HepG2 (cell line): Measurements from ENCODE around the gene BCAN. TPM values are rescaled to one million over a fixed set of nuclear protein-coding genes. Genes with fewer than 3 reads are reported as not detected.

ENCODE experiments used
- ATAC-seq: fragments of 200-7000 bp; cut with Tn5 transposase; 3 replicates; pipeline ENCODE4 v1.9.1; 2020; ENCODE audit warnings: mild to moderate bottlenecking, moderate library complexity
- BruUV-seq: library from RNA; stranded (reverse); fragments of 400-500 nt; replicated peaks from 2 replicates; lab custom pipeline; 2021; lab: Mats Ljungman, UMichigan
- CTCF ChIA-PET: fragments of 300-600 bp; formaldehyde crosslinking; extraction: SDS; loops from one replicate; lab custom pipeline; 2021; ENCODE audit warnings: low total read pairs, inconsistent platforms, low intra/inter-chr PET ratio; lab: Yijun Ruan, JAX
- POLR2A ChIA-PET: fragments of 350-600 bp; sonication (Branson Sonifier 250); formaldehyde crosslinking; loops from one replicate; lab custom pipeline; 2020; ENCODE audit warnings: antibody characterized with exemption, inconsistent platforms; lab: Yijun Ruan, JAX
- DNase-seq: peaks from one replicate; pipeline ENCODE4 v3.0.0-alpha.2; 2015; ENCODE audit warnings: low spot score
- FAIRE-seq: peaks from 3 replicates; lab custom pipeline; 2011; peaks lifted over from hg19 to GRCh38; lab: Jason Lieb, UNC
- H2AFZ ChIP-seq: one replicate; pipeline ENCODE4 v1.6.1; 2011; ENCODE audit warnings: low read length, inconsistent platforms
- H3K27ac ChIP-seq: fragments of 300-600 bp; 3 replicates; pipeline ENCODE4 v1.8.0; 2011; ENCODE audit warnings: mixed run types, mild to moderate bottlenecking, mixed read lengths, low read length, inconsistent platforms; ENCODE audit not compliant: insufficient read depth; ENCODE audit errors: extremely low read length
- H3K27me3 ChIP-seq, 2 experiments: fragments of 200-600 bp in 1 of 2; 2 replicates in 1 of 2; 3 replicates in 1 of 2; pipeline versions ENCODE4 v1.6.0 to v1.8.0; 2011; ENCODE audit warnings: low read length in 2 of 2, mild to moderate bottlenecking in 2 of 2, moderate library complexity in 2 of 2, inconsistent platforms in 1 of 2; ENCODE audit not compliant: insufficient read depth in 2 of 2, control insufficient read depth in 1 of 2
- H3K36me3 ChIP-seq, 2 experiments: fragments of 200-600 bp in 1 of 2; replicated peaks in 1 of 2; 2 replicates in 1 of 2; 3 replicates in 1 of 2; pipeline versions ENCODE4 v1.5.1 to v1.8.0; 2011; ENCODE audit warnings: low read length in 2 of 2, inconsistent platforms in 1 of 2; ENCODE audit not compliant: insufficient read depth in 2 of 2, control insufficient read depth in 1 of 2
- H3K4me1 ChIP-seq: 2 replicates; pipeline ENCODE4 v1.5.1; 2012; ENCODE audit warnings: low read length, inconsistent platforms; ENCODE audit not compliant: insufficient read depth
- H3K4me2 ChIP-seq: 2 replicates; pipeline ENCODE4 v1.6.0; 2011; ENCODE audit warnings: low read depth, low read length, inconsistent platforms
- H3K4me3 ChIP-seq, 3 experiments: fragments of 200-600 bp in 1 of 3; sonication (generic), shearing (Covaris generic) in 1 of 3; replicated peaks in 1 of 3; 2 replicates each; pipeline ENCODE4 v1.5.1; 2011 to 2016; ENCODE audit warnings: low read length in 3 of 3, inconsistent platforms in 2 of 3, low read depth in 2 of 3, mild to moderate bottlenecking in 2 of 3, control low read depth in 1 of 3, mixed read lengths in 1 of 3; ENCODE audit not compliant: insufficient read depth in 1 of 3
- H3K79me2 ChIP-seq: one replicate; pipeline ENCODE4 v1.6.1; 2011; ENCODE audit warnings: low read length, inconsistent platforms; ENCODE audit not compliant: insufficient read depth
- H3K9ac ChIP-seq: 2 replicates; pipeline ENCODE4 v1.6.0; 2011; ENCODE audit warnings: mild to moderate bottlenecking, low read depth, low read length, inconsistent platforms; ENCODE audit not compliant: insufficient read depth
- H3K9me3 ChIP-seq: 2 replicates; pipeline ENCODE4 v1.5.1; 2012; ENCODE audit warnings: mild to moderate bottlenecking, low read length
- H4K20me1 ChIP-seq: 2 replicates; pipeline ENCODE4 v1.6.0; 2011; ENCODE audit warnings: inconsistent platforms, mild to moderate bottlenecking, low read length, moderate library complexity; ENCODE audit not compliant: insufficient read depth
- AHR ChIP-seq: IDR thresholded peaks from 2 replicates; pipeline ENCODE4 v1.6.1; 2018; ENCODE audit warnings: missing genetic modification reagents, missing compliant biosample characterization
- CCDC6 ChIP-seq: sonication (generic); formaldehyde crosslinking; IDR thresholded peaks from 2 replicates; pipeline ENCODE4 v1.8.1; 2022; ENCODE audit warnings: mild to moderate bottlenecking, missing genetic modification reagents, moderate library complexity
- ERF ChIP-seq: IDR thresholded peaks from 2 replicates; pipeline ENCODE4 v1.6.1; 2018; ENCODE audit warnings: missing biosample characterization, missing genetic modification reagents
- HMG20B ChIP-seq: conservative IDR thresholded peaks from 2 replicates; pipeline ENCODE4 v1.6.1; 2016; ENCODE audit warnings: missing genetic modification reagents, missing compliant biosample characterization
- NKX3-1 ChIP-seq: sonication (generic); formaldehyde crosslinking; IDR thresholded peaks from 2 replicates; pipeline ENCODE4 v1.5.0; 2020; ENCODE audit warnings: missing genetic modification reagents
- SMAD1 ChIP-seq: sonication (generic); formaldehyde crosslinking; IDR thresholded peaks from 2 replicates; pipeline ENCODE4 v1.4.0; 2020; ENCODE audit warnings: missing genetic modification reagents, low read depth, mild to moderate bottlenecking, borderline replicate concordance
- SOX5 ChIP-seq: IDR thresholded peaks from 2 replicates; pipeline ENCODE4 v1.6.1; 2016; ENCODE audit warnings: borderline replicate concordance
- TMF1 ChIP-seq: sonication (generic); formaldehyde crosslinking; IDR thresholded peaks from 2 replicates; pipeline ENCODE4 v1.8.1; 2022; ENCODE audit warnings: low read depth, missing genetic modification reagents
- ZFX ChIP-seq: sonication (generic); formaldehyde crosslinking; IDR thresholded peaks from 2 replicates; pipeline ENCODE4 v1.4.0; 2020; ENCODE audit warnings: mild to moderate bottlenecking, low read depth, missing genetic modification reagents, moderate library complexity
- ZNF333 ChIP-seq: sonication (generic); formaldehyde crosslinking; IDR thresholded peaks from 2 replicates; pipeline ENCODE4 v1.4.0; 2020; ENCODE audit warnings: mild to moderate bottlenecking, missing genetic modification reagents, borderline replicate concordance
- ZNF556 ChIP-seq: sonication (generic); formaldehyde crosslinking; IDR thresholded peaks from 2 replicates; pipeline ENCODE4 v1.4.0; 2020; ENCODE audit warnings: mild to moderate bottlenecking, missing genetic modification reagents, borderline replicate concordance
- ZNF878 ChIP-seq: sonication (generic); formaldehyde crosslinking; IDR thresholded peaks from 2 replicates; pipeline ENCODE4 v1.8.1; 2023; ENCODE audit warnings: mild to moderate bottlenecking, missing genetic modification reagents, moderate library complexity
- ZSCAN30 ChIP-seq: sonication (generic); formaldehyde crosslinking; IDR thresholded peaks from 2 replicates; pipeline ENCODE4 v1.5.0; 2020; ENCODE audit warnings: mild to moderate bottlenecking, missing genetic modification reagents
- WGBS: methylation state at CpG from one replicate; pipeline ENCODE4 v1.1.6; 2017; ENCODE audit warnings: low lambda C conversion rate; 5-methylcytosine and 5-hydroxymethylcytosine counted together
- in situ Hi-C: cut with HindIII; loops from 2 replicates; pipeline ENCODE4 v1.10.0; 2017; ENCODE audit warnings: low pct_unique_long_range_greater_than_20kb; ENCODE audit not compliant: extremely low pct_ligation_motif_present
- intact Hi-C: fragments of 100-400 bp; cut with micrococcal nuclease; formaldehyde crosslinking; loops from one replicate; pipeline ENCODE4 v1.10.0; 2022; ENCODE audit not compliant: unreplicated experiment
- polyA plus RNA-seq, 8 experiments: library from polyadenylated mRNA; depleted of rRNA in 3 of 8; stranded (reverse) in 7 of 8; unstranded in 1 of 8; fragments of >200 nt; fragmentation: Illumina TruSeq in 4 of 8; extraction: Trizol in 4 of 8; gene quantifications; 2 replicates each; pipeline versions ENCODE4 v1.2.1 to v1.2.3, GENCODE V29; 2011 to 2016; ENCODE audit warnings: low read depth in 4 of 8, missing spikeins in 1 of 8, mixed read lengths in 1 of 8; ENCODE audit not compliant: insufficient read depth in 1 of 8
- total RNA-seq, 5 experiments: library from RNA; depleted of rRNA; stranded (reverse); fragments of >200 nt; fragmentation: Illumina TruSeq; extraction: Trizol; gene quantifications; 2 replicates each; pipeline ENCODE4 v1.2.3, GENCODE V29; 2016; ENCODE audit warnings: low read depth in 1 of 5
- TF ChIP-seq, protein P1 (sequence below): sonication (generic); formaldehyde crosslinking; IDR thresholded peaks from 2 replicates; pipeline ENCODE4 v1.5.0; 2020; ENCODE audit warnings: missing genetic modification reagents
- TF ChIP-seq, protein P2 (sequence below): sonication (generic); formaldehyde crosslinking; IDR thresholded peaks from 2 replicates; pipeline ENCODE4 v1.8.0; 2022; ENCODE audit warnings: low read depth, missing genetic modification reagents

BCAN gene
- total and polyA plus RNA-seq, 2 of the 13 experiments (the other 11 are each of a cell fraction or from before 2014, with no cell fraction given): not detected

DNA sequence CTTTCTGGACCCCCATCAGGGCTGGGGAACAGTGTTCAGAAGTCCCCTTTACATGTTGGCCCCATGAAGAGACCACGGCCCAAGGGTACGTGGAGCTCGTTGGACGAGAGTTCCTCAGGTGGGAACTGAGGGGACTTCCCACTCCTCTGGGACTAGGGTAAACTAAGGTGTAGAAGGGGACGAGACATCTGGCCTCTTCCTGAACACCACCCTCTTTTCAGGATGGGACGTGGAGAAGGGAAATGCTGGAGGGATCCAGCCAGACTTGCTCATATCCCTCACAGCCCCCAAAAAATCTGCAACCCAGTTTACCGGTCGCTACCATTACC lies 48.3 kb upstream of the BCAN start:
- Histone ChIP-seq H3K27ac (no peak overlapping the region), H3K4me2 (no peak overlapping the region), H3K4me1 (peaks cover 21% of the 10 kb centered on the region), H3K4me3 (no peak overlapping the region), H2AFZ (no peak overlapping the region)
- in situ Hi-C loops: no loop called here
- TF ChIP-seq CCDC6 (CRISPR knock-in tag): no peak
- TF ChIP-seq SOX5 (CRISPR knock-in tag): no peak
- no peak for TF ChIP-seq HMG20B (CRISPR knock-in tag)
- no peak for TF ChIP-seq ZNF556
- no peak for TF ChIP-seq ZNF878
- TF ChIP-seq NKX3-1 (CRISPR knock-in tag): no peak
- no peak for TF ChIP-seq ZNF333 (CRISPR knock-in tag)
- TF ChIP-seq TMF1: no peak
- TF ChIP-seq ZFX: no peak
- no peak for TF ChIP-seq AHR (CRISPR knock-in tag)
- TF ChIP-seq, protein P1, sequence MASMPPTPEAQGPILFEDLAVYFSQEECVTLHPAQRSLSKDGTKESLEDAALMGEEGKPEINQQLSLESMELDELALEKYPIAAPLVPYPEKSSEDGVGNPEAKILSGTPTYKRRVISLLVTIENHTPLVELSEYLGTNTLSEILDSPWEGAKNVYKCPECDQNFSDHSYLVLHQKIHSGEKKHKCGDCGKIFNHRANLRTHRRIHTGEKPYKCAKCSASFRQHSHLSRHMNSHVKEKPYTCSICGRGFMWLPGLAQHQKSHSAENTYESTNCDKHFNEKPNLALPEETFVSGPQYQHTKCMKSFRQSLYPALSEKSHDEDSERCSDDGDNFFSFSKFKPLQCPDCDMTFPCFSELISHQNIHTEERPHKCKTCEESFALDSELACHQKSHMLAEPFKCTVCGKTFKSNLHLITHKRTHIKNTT (CRISPR knock-in tag): no peak
- TF ChIP-seq, protein P2, sequence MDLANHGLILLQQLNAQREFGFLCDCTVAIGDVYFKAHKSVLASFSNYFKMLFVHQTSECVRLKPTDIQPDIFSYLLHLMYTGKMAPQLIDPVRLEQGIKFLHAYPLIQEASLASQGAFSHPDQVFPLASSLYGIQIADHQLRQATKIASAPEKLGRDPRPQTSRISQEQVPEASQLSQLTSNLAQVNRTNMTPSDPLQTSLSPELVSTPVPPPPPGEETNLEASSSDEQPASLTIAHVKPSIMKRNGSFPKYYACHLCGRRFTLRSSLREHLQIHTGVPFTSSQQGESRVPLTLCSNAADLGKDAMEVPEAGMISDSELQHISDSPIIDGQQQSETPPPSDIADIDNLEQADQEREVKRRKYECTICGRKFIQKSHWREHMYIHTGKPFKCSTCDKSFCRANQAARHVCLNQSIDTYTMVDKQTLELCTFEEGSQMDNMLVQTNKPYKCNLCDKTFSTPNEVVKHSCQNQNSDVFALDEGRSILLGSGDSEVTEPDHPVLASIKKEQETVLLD (CRISPR knock-in tag): no peak
- TF ChIP-seq ZSCAN30 (CRISPR knock-in tag): no peak
- TF ChIP-seq SMAD1 (CRISPR knock-in tag): no peak
- no peak for TF ChIP-seq ERF (CRISPR knock-in tag)
- TF ChIP-seq, all 625 proteins: peak for 0
- BruUV-seq: no TSS peak
- ChIA-PET POLR2A (interaction anchor here (1.3 kb wide), 1 partner anchor 14 kb away, joined by 3 read pairs; no protein-coding TSS in a partner anchor), CTCF (no interaction called here)
- no peak overlapping the region for H3K9ac ChIP-seq
- H3K36me3 ChIP-seq: peaks cover 7 to 46% of the 10 kb centered on the region in 2 experiments
- 94% methylated on average over 8 of the region's 8 CpGs for WGBS
- no peaks in the 10 kb centered on the region for H4K20me1 ChIP-seq
- no peaks in the 10 kb centered on the region for H3K27me3 ChIP-seq
- H3K79me2 ChIP-seq: peaks cover 3% of the 10 kb centered on the region
- no peak for FAIRE-seq
- no peak for ATAC-seq
- DNase-seq: no peak
- intact Hi-C loops: no loop called here
- H3K9me3 ChIP-seq: no peaks in the 10 kb centered on the region
